Neutrophil (primary cell): ENCODE results near the gene OSBPL2.

Experiments
- H3K27ac ChIP-seq: fragments of 200-600 bp; sonication (generic); 2 replicates; pipeline ENCODE4 v1.5.1; 2016; ENCODE audit warnings: mild to moderate bottlenecking, moderate library complexity
- H3K27me3 ChIP-seq: fragments of 200-600 bp; sonication (generic); 2 replicates; pipeline ENCODE4 v1.6.0; 2016; ENCODE audit warnings: mild to moderate bottlenecking
- H3K36me3 ChIP-seq: fragments of 200-600 bp; sonication (generic); 2 replicates; pipeline ENCODE4 v1.5.1; 2017
- H3K4me1 ChIP-seq, 2 experiments: fragments of 200-600 bp in 1 of 2; sonication (generic) in 1 of 2; 1 replicate in 1 of 2; 2 replicates in 1 of 2; pipeline versions ENCODE4 v1.5.1 to v1.6.1; 2013 to 2016; ENCODE audit warnings: low read depth in 1 of 2, low read length in 1 of 2, mild to moderate bottlenecking in 1 of 2, moderate library complexity in 1 of 2; ENCODE audit not compliant: control insufficient read depth in 1 of 2, insufficient read depth in 1 of 2
- H3K4me3 ChIP-seq, 2 experiments: fragments of 200-600 bp in 1 of 2; sonication (generic) in 1 of 2; 1 replicate in 1 of 2; 2 replicates in 1 of 2; pipeline ENCODE4 v1.5.1; 2013 to 2016; ENCODE audit warnings: low read depth in 1 of 2, low read length in 1 of 2, mild to moderate bottlenecking in 1 of 2, moderate library complexity in 1 of 2
- H3K9me3 ChIP-seq: fragments of 200-600 bp; sonication (generic); 2 replicates; pipeline ENCODE4 v1.5.1; 2016
- CTCF ChIP-seq: fragments of 200-600 bp; sonication (generic); IDR thresholded peaks from 2 replicates; pipeline ENCODE4 v1.5.1; 2016; ENCODE audit warnings: antibody characterized with exemption

The OSBPL2 gene

GRCh38 chr20:62314339-62314638 lies 76.0 kb downstream of the OSBPL2 start:
- Histone ChIP-seq H3K36me3 (peaks cover 6% of the 10 kb centered on the region), H3K27ac (no peak overlapping the region), H3K27me3 (no peaks in the 10 kb centered on the region), H3K9me3 (no peaks in the 10 kb centered on the region), H3K4me1 (no peaks in the 10 kb centered on the region), H3K4me3 (no peak overlapping the region)
- TF ChIP-seq CTCF = no peak

- no peaks in the 10 kb centered on the region for H3K9me3 ChIP-seq
- no peak for TF ChIP-seq CTCF
- H3K4me1 ChIP-seq = no peaks in the 10 kb centered on the region
- peaks cover under 1% of the 10 kb centered on the region for H3K36me3 ChIP-seq
- H3K4me3 ChIP-seq = no peak overlapping the region
- no peaks in the 10 kb centered on the region for H3K27me3 ChIP-seq
- no peak overlapping the region for H3K27ac ChIP-seq
Observed at GRCh38 chr20:62314711-62315302, 76.5 kb downstream of the OSBPL2 start.

GRCh38 chr20:62315773-62316172 lies 77.5 kb downstream of the OSBPL2 start:
- no peak for TF ChIP-seq CTCF
- no peaks in the 10 kb centered on the region for H3K36me3 ChIP-seq
- H3K27ac ChIP-seq = no peak overlapping the region
- H3K4me3 ChIP-seq = no peak overlapping the region
- H3K4me1 ChIP-seq = no peaks in the 10 kb centered on the region
- H3K27me3 ChIP-seq = no peaks in the 10 kb centered on the region
- no peaks in the 10 kb centered on the region for H3K9me3 ChIP-seq

- no peak overlapping the region for H3K27ac ChIP-seq
Observed at GRCh38 chr20:62316331-62317166, 78.2 kb downstream of the OSBPL2 start.

GRCh38 chr20:62317167-62317655 lies 78.9 kb downstream of the OSBPL2 start:
- Histone ChIP-seq H3K27ac (no peak overlapping the region), H3K9me3 (no peaks in the 10 kb centered on the region), H3K4me3 (no peak overlapping the region), H3K36me3 (no peaks in the 10 kb centered on the region), H3K27me3 (no peaks in the 10 kb centered on the region), H3K4me1 (no peaks in the 10 kb centered on the region)
- TF ChIP-seq CTCF = no peak

More at GRCh38 chr20:62316331-62317166, 78.2 kb downstream of the OSBPL2 start:
- Histone ChIP-seq H3K36me3 (no peaks in the 10 kb centered on the region), H3K9me3 (no peaks in the 10 kb centered on the region), H3K4me1 (no peaks in the 10 kb centered on the region), H3K4me3 (no peak overlapping the region), H3K27me3 (no peaks in the 10 kb centered on the region)
- no peak for TF ChIP-seq CTCF
